ENCODE data around the gene NEURL1B. TPM values are rescaled to one million over a fixed set of nuclear protein-coding genes. Genes with fewer than 3 reads are reported as not detected.

Gene NEURL1B
- total and polyA plus RNA-seq, 5 donors: 13.2 to 23.1 (median 17.7) TPM

GRCh38 chr5:172689801-172690200 is 48.7 kb downstream of the NEURL1B start:
- peak overlapping the region; percentile 0 for H3K27ac ChIP-seq (ENCODE audit: low read length)
- intact Hi-C loops (cut with DNase I): loop anchor here (10.0 kb wide), 2 partner anchors 45 to 85 kb away; partner anchors contain the start of gene NEURL1B (in 3 of the 4)
- no peak for ATAC-seq

GRCh38 chr5:172690258-172691075 is 49.4 kb downstream of the NEURL1B start:
- intact Hi-C loops (cut with DNase I): loop anchor here in 3 of 4 donors (10.0 kb wide), 1 partner anchor 46 kb away; the partner anchor contains the start of gene NEURL1B (in 3 of the 3)
- ATAC-seq: peak in 1 of 2 donors; percentile 6

More at GRCh38 chr5:172689801-172690200, 48.7 kb downstream of the NEURL1B start:
- no peaks in the 10 kb centered on the region for H3K9me3 ChIP-seq (ENCODE audit: control insufficient read depth, low read length)
- DNase-seq: no peak
- peaks cover 15% of the 10 kb centered on the region for H3K4me1 ChIP-seq (ENCODE audit: control insufficient read depth, insufficient read depth, low read length)
- H3K27me3 ChIP-seq (ENCODE audit: control insufficient read depth, insufficient read depth): no peaks in the 10 kb centered on the region
- H3K4me3 ChIP-seq (ENCODE audit: low read length): no peak overlapping the region
- WGBS: 74% methylated on average over 10 of the region's 10 CpGs

DNA sequence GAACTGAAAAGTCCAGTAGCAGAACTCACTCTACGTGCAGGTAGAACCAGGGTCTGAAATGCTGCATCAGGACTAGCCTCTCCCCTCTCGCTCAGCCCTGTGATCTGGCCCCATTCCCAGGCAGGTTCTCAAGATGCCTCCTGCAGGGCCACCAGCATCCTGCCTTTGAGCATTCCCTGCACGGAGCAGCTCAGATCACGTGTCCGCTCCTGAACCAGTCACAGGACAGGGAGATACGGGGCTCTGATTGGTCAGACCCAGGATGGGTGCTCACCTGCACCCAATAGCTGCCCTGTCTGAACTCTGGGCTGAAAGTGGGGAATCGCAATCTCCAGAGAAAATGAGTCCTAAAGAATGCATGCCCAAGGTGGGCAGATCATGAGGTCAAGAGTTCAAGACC is 50.8 kb downstream of the NEURL1B start:
- peak overlapping the region; percentile 13 for H3K27ac ChIP-seq (ENCODE audit: low read length)
- peaks cover 20% of the 10 kb centered on the region for H3K4me1 ChIP-seq (ENCODE audit: control insufficient read depth, insufficient read depth, low read length)
- intact Hi-C loops (cut with DNase I): loop anchor here in 3 of 4 donors (10.0 kb wide), 1 partner anchor 47 kb away; the partner anchor contains the start of gene NEURL1B (in 3 of the 3)
- no peak for ATAC-seq
- H3K9me3 ChIP-seq (ENCODE audit: control insufficient read depth, low read length): no peaks in the 10 kb centered on the region
- H3K4me3 ChIP-seq (ENCODE audit: low read length): no peak overlapping the region
- no peak for DNase-seq
- 77% methylated on average over 7 of the region's 7 CpGs for WGBS
- no peaks in the 10 kb centered on the region for H3K27me3 ChIP-seq (ENCODE audit: control insufficient read depth, insufficient read depth)

More at GRCh38 chr5:172690258-172691075, 49.4 kb downstream of the NEURL1B start:
- no peaks in the 10 kb centered on the region for H3K27me3 ChIP-seq (ENCODE audit: control insufficient read depth, insufficient read depth)
- 60% methylated on average over 24 of the region's 24 CpGs for WGBS
- peak overlapping the region; percentile 39 for H3K27ac ChIP-seq (ENCODE audit: low read length)
- peaks cover 15% of the 10 kb centered on the region for H3K4me1 ChIP-seq (ENCODE audit: control insufficient read depth, insufficient read depth, low read length)
- peak in 1 of 3 donors; percentile 54 for DNase-seq
- no peak overlapping the region for H3K4me3 ChIP-seq (ENCODE audit: low read length)
- H3K9me3 ChIP-seq (ENCODE audit: control insufficient read depth, low read length): no peaks in the 10 kb centered on the region

DNA sequence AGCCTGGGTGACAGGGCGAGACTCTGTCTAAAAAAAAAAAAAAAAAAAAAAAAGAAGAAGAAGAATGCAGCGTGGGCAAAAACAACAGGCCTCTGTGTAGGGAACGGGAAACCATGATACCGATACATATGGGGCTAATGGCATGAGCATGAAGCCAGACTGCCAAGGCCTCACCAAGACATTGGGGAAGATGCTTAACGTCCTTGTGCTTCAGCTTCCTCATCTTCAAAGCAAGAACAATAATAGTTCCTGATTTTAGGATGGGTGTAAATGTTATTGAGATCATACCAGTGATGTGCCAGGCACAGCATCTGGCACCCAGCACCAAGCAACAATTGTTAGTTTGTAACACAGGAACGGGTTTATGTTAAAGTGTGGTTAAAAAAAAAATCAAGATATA is 51.4 kb downstream of the NEURL1B start:
- no peak overlapping the region for H3K4me3 ChIP-seq (ENCODE audit: low read length)
- no peaks in the 10 kb centered on the region for H3K9me3 ChIP-seq (ENCODE audit: control insufficient read depth, low read length)
- H3K4me1 ChIP-seq (ENCODE audit: control insufficient read depth, insufficient read depth, low read length): peaks cover 20% of the 10 kb centered on the region
- 51% methylated on average over 6 of the region's 6 CpGs for WGBS
- intact Hi-C loops (cut with DNase I): loop anchor here in 3 of 4 donors (10.0 kb wide), 1 partner anchor 48 kb away; the partner anchor contains the start of gene NEURL1B (in 3 of the 3)
- H3K27me3 ChIP-seq (ENCODE audit: control insufficient read depth, insufficient read depth): no peaks in the 10 kb centered on the region
- peak overlapping the region; percentile 64 for H3K27ac ChIP-seq (ENCODE audit: low read length)
- DNase-seq: no peak
- ATAC-seq: no peak

DNA sequence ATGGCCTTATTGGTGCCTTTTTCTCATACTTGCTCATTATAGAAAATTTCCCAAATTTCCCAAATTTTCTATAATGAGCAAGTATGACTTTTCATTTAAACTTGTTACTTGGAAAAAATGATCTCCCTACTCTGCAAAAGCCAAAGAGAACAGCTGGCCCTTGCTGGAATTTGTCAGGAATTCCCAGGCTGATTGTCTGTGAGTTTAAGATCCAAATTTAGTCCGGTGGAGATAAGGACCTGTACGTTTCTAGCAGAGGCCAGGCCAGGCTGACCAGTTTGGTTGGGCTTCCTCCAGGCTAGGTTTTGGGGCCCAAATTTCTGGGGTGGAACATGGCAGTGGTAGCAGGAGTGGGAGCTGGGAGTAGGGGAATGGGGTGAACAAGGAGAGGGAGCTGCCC is 51.9 kb downstream of the NEURL1B start:
- peaks cover 17% of the 10 kb centered on the region for H3K4me1 ChIP-seq (ENCODE audit: control insufficient read depth, insufficient read depth, low read length)
- H3K4me3 ChIP-seq (ENCODE audit: low read length): no peak overlapping the region
- WGBS: 13% methylated on average over 2 of the region's 2 CpGs
- peak overlapping the region; percentile 86 for H3K27ac ChIP-seq (ENCODE audit: low read length)
- no peaks in the 10 kb centered on the region for H3K9me3 ChIP-seq (ENCODE audit: control insufficient read depth, low read length)
- intact Hi-C loops (cut with DNase I): loop anchor here in 3 of 4 donors (10.0 kb wide), 1 partner anchor 48 kb away; the partner anchor contains the start of gene NEURL1B (in 3 of the 3)
- ATAC-seq: peak; percentile 11 to 14
- DNase-seq: peak in 2 of 3 donors; percentile 75 to 77
- H3K27me3 ChIP-seq (ENCODE audit: control insufficient read depth, insufficient read depth): no peaks in the 10 kb centered on the region

DNA sequence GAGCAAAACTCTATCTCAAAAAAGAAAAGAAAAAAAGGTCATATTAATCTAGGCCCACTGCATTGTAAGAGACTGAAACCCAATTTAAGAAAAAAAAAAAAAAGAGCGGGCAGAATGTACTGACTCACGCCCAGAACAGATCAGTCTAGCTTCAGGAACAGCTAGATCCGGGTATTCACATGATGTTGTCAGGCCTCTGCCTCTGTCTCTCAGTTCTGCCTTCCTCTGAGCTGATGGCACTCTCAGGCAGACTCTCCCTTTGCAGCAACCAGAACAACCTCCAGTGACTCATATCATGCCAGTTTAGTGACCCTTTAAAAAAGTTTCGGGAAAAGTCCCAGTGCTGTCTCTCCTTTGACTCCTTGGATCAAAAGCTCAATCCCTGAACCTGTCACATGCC is 53.0 kb downstream of the NEURL1B start:
- Histone ChIP-seq H3K4me3 (ENCODE audit: low read length) (no peak overlapping the region), H3K4me1 (ENCODE audit: control insufficient read depth, insufficient read depth, low read length) (peaks cover 17% of the 10 kb centered on the region), H3K27ac (ENCODE audit: low read length) (peak overlapping the region; percentile 59), H3K27me3 (ENCODE audit: control insufficient read depth, insufficient read depth) (no peaks in the 10 kb centered on the region), H3K9me3 (ENCODE audit: control insufficient read depth, low read length) (no peaks in the 10 kb centered on the region)
- ATAC-seq (no peak), DNase-seq (no peak)
- 52% methylated on average over 4 of the region's 4 CpGs for WGBS
- intact Hi-C loops (cut with DNase I): loop anchor here in 3 of 4 donors (2.0 to 10.0 kb wide), 2 partner anchors 49 to 215 kb away; partner anchors contain the start of gene NEURL1B (in 3 of the 3)

DNA sequence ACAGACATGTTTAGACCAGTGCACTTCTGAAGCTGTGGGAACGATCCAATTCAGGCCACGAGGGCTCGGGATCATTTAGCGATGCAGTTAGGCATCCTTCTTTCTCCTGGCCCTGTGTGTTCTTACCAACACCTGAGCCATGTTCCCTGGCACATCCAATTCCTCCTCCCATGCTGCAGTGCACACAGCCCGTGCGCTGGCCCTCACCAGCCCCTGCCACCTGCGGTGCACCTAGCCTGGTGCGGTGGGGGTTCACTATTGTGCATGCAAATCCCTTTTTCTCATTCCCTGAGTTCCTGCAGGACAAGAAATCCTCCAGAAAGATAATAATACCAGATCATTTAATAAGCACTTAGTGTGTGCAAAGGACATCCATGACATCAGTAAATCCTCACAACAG is 53.5 kb downstream of the NEURL1B start:
- no peaks in the 10 kb centered on the region for H3K27me3 ChIP-seq (ENCODE audit: control insufficient read depth, insufficient read depth)
- no peak for DNase-seq
- H3K27ac ChIP-seq (ENCODE audit: low read length): peak overlapping the region; percentile 59
- WGBS: 86% methylated on average over 8 of the region's 8 CpGs
- intact Hi-C loops (cut with DNase I): loop anchor here in 3 of 4 donors (2.0 to 10.0 kb wide), 2 partner anchors 50 to 216 kb away; partner anchors contain the start of gene NEURL1B (in 3 of the 3)
- H3K4me1 ChIP-seq (ENCODE audit: control insufficient read depth, insufficient read depth, low read length): peaks cover 17% of the 10 kb centered on the region
- ATAC-seq: no peak
- no peak overlapping the region for H3K4me3 ChIP-seq (ENCODE audit: low read length)
- H3K9me3 ChIP-seq (ENCODE audit: control insufficient read depth, low read length): no peaks in the 10 kb centered on the region

DNA sequence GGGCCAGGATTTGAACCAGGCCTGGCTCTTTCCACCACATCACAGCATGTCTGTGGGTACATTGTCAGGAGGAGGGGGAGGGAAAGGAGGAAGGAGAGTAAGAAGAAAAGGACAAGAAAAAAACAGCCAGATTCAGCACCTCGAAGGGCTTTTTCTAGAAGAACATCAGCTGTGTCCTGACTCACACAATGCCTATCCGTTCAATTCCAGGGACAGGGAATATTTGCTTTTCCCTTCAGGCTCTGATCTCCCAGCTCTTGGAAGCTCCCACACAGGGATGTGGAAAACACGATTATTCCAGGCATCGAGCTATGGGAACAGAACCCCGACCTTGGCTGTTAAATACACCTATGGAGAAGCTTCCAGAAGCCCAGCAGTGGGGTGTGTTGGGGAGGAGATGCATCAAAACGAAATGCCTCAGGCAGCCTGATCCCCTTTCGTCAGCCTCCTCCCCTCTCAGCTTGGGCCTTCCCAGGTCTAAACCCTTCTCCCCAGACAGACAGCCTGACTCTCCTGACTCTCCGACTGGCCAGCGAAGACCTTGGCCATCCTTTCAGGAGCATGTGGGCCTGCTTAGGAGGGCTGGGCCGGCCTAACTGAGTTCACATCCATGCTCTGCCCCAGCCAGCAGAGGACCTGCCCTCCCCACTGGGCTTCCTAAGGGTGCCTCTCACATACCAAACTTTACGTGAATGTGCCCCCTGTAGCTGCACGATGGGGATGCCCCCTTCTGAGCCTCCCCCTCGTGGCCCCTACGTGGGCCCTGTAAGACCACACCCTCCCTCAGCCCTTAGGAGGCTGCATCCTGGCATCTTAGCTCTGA is 54.4 kb downstream of the NEURL1B start:
- H3K9me3 ChIP-seq (ENCODE audit: control insufficient read depth, low read length): no peaks in the 10 kb centered on the region
- DNase-seq (peak; percentile 47 to 69 (median 69)), ATAC-seq (peak; percentile 6 to 10)
- H3K27ac ChIP-seq (ENCODE audit: low read length): peak overlapping the region; percentile 24
- H3K27me3 ChIP-seq (ENCODE audit: control insufficient read depth, insufficient read depth): no peaks in the 10 kb centered on the region
- WGBS: 36% methylated on average over 14 of the region's 14 CpGs
- peaks cover 12% of the 10 kb centered on the region for H3K4me1 ChIP-seq (ENCODE audit: control insufficient read depth, insufficient read depth, low read length)
- intact Hi-C loops (cut with DNase I): loop anchor here (2.0 to 10.0 kb wide), 4 partner anchors 33 to 233 kb away; partner anchors contain the start of gene NEURL1B (in 3 of the 4)
- H3K4me3 ChIP-seq (ENCODE audit: low read length): no peak overlapping the region

- Histone ChIP-seq H3K4me3 (ENCODE audit: low read length) (no peak overlapping the region), H3K27me3 (ENCODE audit: control insufficient read depth, insufficient read depth) (no peaks in the 10 kb centered on the region), H3K27ac (ENCODE audit: low read length) (peak overlapping the region; percentile 24), H3K9me3 (ENCODE audit: control insufficient read depth, low read length) (no peaks in the 10 kb centered on the region), H3K4me1 (ENCODE audit: control insufficient read depth, insufficient read depth, low read length) (peaks cover 7% of the 10 kb centered on the region)
- ATAC-seq (peak; percentile 46 to 58), DNase-seq (peak; percentile 80 to 93 (median 92))
- intact Hi-C loops (cut with DNase I): loop anchor here (2.0 to 10.0 kb wide), 4 partner anchors 34 to 234 kb away; partner anchors contain the start of gene NEURL1B (in 3 of the 4)
- WGBS: 45% methylated on average over 20 of the region's 20 CpGs
These were observed 55.2 kb downstream of the NEURL1B start for GRCh38 chr5:172696171-172696849.
